ENCODE results near the gene JMJD8.

Gene JMJD8

DNA sequence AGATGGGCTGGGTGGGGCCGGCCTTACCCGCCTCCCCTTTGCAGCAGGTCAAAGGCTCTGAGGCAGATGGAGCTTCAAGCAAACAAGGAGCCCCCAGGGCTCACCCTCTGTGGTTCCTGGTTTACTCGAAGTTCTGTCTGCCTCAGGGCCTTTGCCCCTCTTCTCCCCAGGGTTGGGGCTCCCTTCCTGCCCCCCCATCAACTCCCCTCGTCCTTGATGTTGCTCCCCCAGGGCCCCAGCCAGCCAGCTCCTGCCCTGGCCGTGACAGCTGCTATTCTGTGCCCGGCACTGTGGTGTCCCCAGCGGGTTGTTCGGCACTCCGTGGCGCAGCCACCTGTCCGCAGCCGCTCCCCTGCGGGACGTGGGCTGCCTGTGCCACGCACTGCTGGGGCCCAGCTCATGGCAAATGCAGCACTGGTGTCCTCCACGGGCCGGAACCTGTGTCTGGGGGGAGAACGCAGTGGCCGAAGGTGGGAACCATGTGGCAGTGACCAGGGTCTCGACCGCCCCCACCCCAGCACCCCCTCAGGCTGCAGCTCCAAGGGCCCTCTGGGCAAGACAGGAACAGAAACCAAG lies 26.5 kb upstream of the JMJD8 start:
- in situ Hi-C loops (cut with MboI; ENCODE audit: low sequenced_read_pairs): no loop called here

DNA sequence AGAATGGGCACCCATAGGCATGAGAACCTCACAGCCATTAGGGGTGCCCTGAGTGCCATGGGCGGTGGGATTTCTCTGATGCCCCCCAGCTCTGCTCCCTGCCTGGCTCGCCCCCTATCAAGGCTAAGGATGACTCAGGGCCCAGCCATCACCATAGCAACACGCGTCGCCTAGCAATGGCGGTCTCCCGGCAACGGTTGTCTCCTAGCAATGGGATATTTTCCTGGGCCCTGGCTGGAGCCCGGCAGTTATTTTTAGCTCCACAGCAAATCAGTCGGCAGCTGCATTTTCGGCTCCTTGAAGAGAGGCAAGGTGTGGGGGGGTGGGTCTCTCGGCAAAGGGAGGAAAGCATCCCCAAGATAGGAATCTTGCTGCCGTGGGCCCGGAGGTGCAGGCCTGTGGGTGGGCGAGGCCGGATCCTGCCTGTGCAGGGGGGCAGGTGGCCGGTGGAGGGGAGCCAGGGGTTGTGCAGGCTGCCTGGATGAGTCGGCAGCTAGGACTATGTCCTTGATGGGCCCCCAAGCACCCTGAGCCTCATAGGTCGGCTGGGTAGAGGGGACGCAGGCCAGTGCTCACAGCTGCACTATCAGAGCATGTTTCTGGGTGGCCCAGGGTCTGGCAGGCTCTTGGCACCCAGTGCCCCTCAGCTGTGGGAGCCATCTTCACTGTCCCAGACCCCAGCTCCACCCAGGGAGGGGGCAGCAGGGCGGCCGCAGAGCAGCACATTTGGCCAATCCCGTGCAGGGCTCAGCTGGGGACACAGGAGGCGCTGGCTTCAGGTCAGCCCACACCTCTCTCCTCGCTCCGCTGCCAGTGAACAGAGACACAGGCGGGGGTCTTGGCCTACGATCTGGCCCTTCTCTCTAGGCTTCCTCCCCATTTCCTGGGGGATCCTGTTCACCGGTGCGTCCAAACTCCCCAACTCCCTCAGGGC lies 25.7 kb upstream of the JMJD8 start:
- in situ Hi-C loops (cut with MboI; ENCODE audit: low sequenced_read_pairs): no loop called here

DNA sequence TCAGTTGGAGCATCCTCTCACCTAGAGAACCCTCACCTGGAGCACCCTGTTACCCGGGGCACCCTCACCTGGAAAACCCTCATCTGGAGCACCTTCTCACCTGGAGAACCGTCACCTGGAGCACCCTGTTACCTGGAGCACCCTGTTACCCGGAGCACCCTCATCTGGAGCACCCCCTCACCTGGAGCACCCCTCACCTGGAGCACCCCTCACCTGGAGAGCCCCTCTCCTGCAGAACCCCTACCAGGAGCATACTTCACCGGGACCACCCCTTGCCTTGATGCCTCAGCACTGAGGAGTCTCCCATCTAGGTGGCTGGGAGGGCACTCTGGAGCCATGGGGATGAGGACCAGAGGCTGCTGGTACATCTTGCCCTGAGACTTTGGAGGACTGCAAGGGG lies 24.8 kb upstream of the JMJD8 start:
- in situ Hi-C loops (cut with MboI; ENCODE audit: low sequenced_read_pairs): no loop called here

DNA sequence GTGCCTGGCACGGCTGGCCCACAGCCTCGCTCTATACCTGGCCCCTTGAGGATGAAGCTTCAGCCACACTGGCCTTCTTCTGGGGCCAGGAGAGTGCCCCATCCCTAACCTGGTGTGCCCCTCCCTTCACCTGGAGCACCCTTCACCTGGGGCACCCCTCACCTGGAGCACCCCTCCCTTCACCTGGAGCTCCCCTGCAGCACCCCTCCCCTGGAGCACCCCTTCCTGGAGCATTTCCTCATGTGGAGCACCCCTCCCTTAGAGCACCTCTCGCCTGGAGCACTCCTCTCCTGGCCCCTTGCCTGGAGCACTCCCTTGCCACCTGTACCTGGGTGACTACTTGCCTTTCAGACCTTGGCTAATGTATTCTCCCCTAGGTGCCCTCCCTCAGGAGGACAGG lies 23.9 kb upstream of the JMJD8 start:
- in situ Hi-C loops (cut with MboI; ENCODE audit: low sequenced_read_pairs): no loop called here

DNA sequence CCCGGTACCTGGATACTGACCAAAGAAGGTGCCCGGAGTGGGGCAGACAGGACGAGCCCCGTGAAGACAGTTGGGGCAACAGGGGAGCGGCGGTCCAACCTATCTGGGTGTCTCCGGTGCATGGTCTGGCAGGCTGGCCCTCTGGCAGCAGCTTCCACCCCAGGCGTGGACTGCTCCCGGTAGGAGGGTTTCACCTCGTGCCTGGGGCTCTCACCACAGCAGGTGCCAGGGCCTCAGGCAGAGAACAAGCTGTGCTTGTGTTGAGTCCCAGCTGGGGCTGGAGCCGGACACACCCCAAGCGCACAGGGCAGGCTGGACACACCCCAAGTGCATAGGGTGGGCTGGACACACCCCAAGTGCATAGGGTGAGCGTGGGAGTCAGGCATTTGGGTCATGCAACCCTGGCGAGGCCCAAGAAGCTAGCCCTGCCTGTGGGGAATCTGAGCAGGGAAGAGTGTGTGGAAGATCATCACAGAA lies 23.0 kb upstream of the JMJD8 start:
- in situ Hi-C loops (cut with MboI; ENCODE audit: low sequenced_read_pairs): no loop called here

DNA sequence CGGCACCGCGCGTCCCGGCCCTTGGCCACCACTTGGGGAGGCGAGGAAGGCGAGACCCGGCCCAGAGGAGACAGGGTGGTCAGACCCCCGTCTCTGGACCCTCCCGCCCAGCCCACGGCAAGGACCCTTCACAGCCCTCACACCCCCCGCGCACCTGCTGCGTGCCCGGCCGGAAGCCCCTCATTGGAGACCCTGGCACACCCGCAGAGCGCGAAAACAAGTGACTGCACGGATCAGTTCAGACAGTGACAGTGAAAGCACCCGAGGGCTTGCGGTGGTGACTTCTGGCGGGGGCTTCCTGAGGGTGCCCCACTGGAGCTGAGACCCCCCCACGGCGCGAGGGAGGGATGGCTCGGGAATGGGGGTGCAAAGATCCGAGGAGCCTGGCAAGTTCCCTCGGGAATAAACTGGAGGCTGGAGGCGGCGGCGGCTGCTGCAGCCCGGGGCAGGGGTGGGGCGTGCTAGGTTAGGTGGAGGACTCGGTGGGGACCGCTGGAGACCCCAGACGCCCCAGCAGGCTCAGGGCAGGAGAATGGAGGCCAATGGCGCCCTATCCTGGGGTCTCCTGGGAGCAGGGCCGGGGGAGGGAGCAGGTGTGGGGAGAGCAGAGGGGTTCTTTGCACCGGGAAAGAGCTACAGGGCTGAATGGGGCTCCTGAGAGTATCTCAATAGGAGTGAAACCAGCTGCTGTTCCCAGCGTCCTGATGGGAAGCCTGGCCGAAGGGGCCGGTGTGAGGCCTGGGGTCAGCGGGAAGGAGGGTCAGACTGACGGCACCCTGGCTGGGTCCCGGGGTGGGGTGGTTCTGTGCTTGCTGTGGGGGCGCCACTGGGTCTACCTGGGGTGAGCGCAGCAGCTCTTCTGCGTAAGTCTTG lies 22.3 kb upstream of the JMJD8 start:
- in situ Hi-C loops (cut with MboI; ENCODE audit: low sequenced_read_pairs): no loop called here

- in situ Hi-C loops (cut with MboI; ENCODE audit: low sequenced_read_pairs): no loop called here
Measured at GRCh38 chr16:705431-706188, 21.5 kb upstream of the JMJD8 start, which contains the start of gene FBXL16. Gene FBXL16 (minus strand): TSS chr16:705801. CDS start chr16:697405, 8,396 bp downstream.

- in situ Hi-C loops (cut with MboI; ENCODE audit: low sequenced_read_pairs): no loop called here
Measured at GRCh38 chr16:704552-705380, 20.6 kb upstream of the JMJD8 start.

DNA sequence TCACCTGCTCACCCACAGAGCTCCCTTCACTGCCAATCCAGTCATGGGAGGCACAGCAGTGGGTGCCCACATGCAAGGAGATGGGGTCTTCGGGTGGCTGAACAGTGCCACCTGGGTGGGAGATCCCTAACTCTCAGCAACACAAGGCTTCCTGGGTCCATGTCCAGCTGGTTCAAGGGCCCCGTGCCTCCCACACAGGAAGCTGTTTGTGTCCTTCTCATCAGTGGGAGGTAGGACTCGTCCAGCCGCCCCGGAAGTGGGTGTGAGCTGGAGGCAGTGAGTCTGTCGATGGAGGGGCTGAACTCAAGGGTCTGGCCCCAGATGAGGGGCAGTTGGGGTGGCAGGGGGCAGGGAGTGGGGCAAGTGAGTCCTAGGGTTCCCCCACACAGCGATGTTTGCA lies 19.9 kb upstream of the JMJD8 start:
- in situ Hi-C loops (cut with MboI; ENCODE audit: low sequenced_read_pairs): no loop called here

- in situ Hi-C loops (cut with MboI; ENCODE audit: low sequenced_read_pairs): no loop called here
Measured at GRCh38 chr16:703406-703805, 19.3 kb upstream of the JMJD8 start.

DNA sequence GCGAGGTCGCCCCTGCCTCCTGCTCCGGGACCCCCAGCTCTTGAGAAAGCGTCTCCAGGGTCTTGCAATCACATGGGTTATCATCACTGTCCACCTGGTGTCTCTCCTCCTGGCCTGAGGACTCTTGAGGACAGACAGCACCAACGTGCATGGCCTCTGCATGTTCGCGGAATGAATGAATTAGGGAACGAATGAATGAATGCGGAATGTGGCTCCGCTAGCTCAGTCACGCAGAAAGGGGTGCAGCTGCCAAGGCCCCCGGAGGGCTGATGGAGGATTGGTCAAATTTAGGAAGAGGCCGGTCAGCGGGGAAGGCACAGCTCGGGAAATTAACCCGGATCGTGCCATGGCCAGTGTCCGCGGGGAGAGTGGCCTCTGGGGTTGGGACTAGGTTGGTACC lies 18.2 kb upstream of the JMJD8 start:
- in situ Hi-C loops (cut with MboI; ENCODE audit: low sequenced_read_pairs): no loop called here

GRCh38 chr16:700684-701584 lies 16.8 kb upstream of the JMJD8 start:
- in situ Hi-C loops (cut with MboI; ENCODE audit: low sequenced_read_pairs): no loop called here

DNA sequence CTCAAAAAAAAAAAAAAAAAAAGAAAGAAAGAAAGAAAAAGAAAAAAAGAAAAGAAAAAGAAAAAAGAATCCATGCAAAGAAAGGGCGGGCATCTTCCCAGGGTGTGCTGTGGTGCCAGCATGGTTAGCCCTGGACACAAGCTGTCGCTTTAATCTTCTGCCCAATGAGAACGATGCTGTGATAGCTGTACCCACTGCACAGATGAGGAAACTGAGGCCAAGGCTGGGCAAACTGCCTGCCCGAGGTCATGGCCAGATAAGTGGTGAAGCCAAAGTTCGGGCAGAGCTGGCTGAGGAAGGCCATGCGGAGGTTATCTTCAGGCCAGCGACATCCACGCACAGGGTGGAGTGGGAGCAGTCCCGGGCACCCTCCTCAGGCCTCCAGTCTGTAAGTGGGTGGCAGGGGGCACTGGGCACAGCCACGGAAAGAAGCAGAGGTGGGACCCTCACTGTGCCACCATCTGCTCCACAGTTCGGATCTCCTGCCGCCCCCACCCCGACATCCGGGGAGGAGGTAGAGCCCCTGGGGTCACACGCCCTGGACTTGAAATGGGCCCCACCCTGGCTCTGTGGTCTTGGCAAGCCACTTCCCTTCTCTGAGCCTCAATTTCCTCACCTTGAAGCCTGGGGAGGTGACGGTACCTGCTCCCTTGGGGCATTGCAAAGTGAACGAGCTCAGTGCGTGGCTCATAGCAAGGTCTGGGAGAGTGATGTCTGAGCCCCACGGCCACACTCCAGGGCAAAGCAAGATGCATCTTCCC lies 15.0 kb upstream of the JMJD8 start:
- in situ Hi-C loops (cut with MboI; ENCODE audit: low sequenced_read_pairs): no loop called here

DNA sequence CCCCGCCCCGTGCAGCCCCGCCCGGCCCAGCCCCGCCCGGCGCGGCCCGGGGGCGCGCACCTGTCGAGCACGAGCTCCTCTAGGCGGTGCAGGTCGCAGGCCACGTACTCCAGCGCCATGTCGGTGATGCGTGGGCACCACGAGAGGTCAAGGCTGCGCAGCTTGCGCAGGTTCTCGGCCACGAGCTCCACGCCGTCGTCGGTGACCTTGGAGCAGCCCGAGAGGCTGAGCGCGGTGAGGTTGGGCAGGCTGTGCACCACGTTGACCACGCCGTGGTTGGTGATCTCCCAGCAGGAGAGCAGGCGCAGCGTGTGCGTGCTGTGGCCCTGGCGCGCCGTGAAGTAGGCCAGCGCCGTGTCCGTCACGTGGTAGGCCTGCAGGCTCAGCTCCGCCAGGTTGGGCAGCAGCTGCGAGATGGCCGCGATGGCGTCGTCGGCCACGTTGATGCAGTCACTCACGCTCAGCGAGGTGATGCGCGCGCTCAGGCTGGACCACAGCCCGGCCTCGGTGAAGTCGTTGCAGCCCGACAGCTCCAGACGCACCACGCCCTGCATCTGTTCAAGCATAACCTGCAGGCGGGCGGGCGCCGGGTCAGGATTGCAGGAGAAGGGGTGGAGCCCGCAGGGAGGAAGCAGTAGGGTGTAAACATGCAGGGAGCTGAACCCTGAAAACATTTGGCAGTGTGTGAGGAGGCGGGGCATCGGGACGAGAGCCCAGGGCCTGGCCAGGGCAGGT lies 11.4 kb upstream of the JMJD8 start:
- in situ Hi-C loops (cut with MboI; ENCODE audit: low sequenced_read_pairs): no loop called here

- in situ Hi-C loops (cut with MboI; ENCODE audit: low sequenced_read_pairs): no loop called here
Measured at GRCh38 chr16:694863-695354, 10.8 kb upstream of the JMJD8 start.

- in situ Hi-C loops (cut with MboI; ENCODE audit: low sequenced_read_pairs): no loop called here
Measured at GRCh38 chr16:694187-694862, 10.2 kb upstream of the JMJD8 start.

DNA sequence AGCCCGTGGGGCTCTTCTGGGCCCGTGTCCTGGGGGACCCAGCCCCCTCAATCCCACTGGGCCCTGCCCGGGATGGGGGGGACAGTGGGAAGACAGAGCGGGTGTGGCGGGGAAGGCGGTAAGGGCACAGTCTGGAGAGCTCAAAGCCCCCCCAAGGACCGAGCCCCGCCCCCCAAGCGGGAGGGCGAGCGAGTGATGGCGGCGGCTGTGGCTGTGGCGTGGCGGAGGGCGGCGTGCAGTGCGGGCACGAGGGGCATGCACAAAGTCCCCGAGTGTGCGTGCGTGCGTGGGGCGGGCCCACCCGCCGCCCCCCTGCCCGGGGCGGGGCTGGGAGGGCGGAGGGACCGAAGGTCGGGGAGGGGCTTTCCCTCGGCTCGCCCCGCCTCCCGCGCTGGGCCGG lies 9.6 kb upstream of the JMJD8 start:
- in situ Hi-C loops (cut with MboI; ENCODE audit: low sequenced_read_pairs): no loop called here

Data from hTERT RPE-1 (cell line).